ENCODE results near the gene AUP1. TPM values are rescaled to one million over a fixed set of nuclear protein-coding genes. Genes with fewer than 3 reads are reported as not detected.

AUP1 gene
- total and polyA plus RNA-seq, 9 of the 15 experiments (the other 6 are each of a cell fraction or from before 2014, with no cell fraction given), result 70.7 to 245 (median 165) TPM

GRCh38 chr2:74507145-74507925 is 22.2 kb downstream of the AUP1 start, which contains the start of gene PCGF1 (continued):
- TF ChIP-seq ZZZ3 (IDR thresholded peaks at IDR 0.05) (no peak), DDX20 (tag; IDR thresholded peaks at IDR 0.05; ENCODE audit: low read depth) (no peak), EGR1 (conservative IDR thresholded peaks at IDR 0.05) (peak; percentile 54), ZNF354B (CRISPR knock-in tag; IDR thresholded peaks at IDR 0.05) (no peak), MTA1 (IDR thresholded peaks at IDR 0.05; ENCODE audit: borderline replicate concordance) (no peak), ZNF778 (CRISPR knock-in tag; IDR thresholded peaks at IDR 0.05) (no peak), ZBED1 (IDR thresholded peaks at IDR 0.05) (peak; percentile 81; the same call in 1 of the 2 replicates), ZC3H11A (IDR thresholded peaks at IDR 0.05; ENCODE audit: low read depth, low read length) (no peak), ELK1 (CRISPR knock-in tag; IDR thresholded peaks at IDR 0.05) (no peak), ZNF398 (CRISPR knock-in tag; IDR thresholded peaks at IDR 0.05) (no peak), SREBF1 (IDR thresholded peaks at IDR 0.05; ENCODE audit: borderline replicate concordance, low read depth, low read length) (no peak), ARNT (IDR thresholded peaks at IDR 0.05) (no peak), NBN (IDR thresholded peaks at IDR 0.05; ENCODE audit: low read depth) (0 out of 2 replicates have a peak, but pooled peaks have one; percentile 22), COPS2 (conservative IDR thresholded peaks at IDR 0.05) (no peak), HDAC8 (tag; IDR thresholded peaks at IDR 0.05) (no peak), ZFP30 (CRISPR knock-in tag; IDR thresholded peaks at IDR 0.05; ENCODE audit: borderline replicate concordance) (no peak), ZNF518B (CRISPR knock-in tag; IDR thresholded peaks at IDR 0.05) (no peak), MBD1 (CRISPR knock-in tag; IDR thresholded peaks at IDR 0.05) (no peak), ZNF583 (CRISPR knock-in tag; IDR thresholded peaks at IDR 0.05) (no peak), ZNF217 (CRISPR knock-in tag; IDR thresholded peaks at IDR 0.05) (no peak), LEF1 (IDR thresholded peaks at IDR 0.05) (0 out of 2 replicates have a peak, but pooled peaks have one; percentile 27)

All from K562 (cell line).